Uterus (tissue), 4 donors: Measurements from ENCODE around the gene MCTP1. TPM values are rescaled to one million over a fixed set of nuclear protein-coding genes. Genes with fewer than 3 reads are reported as not detected.

ENCODE experiments used
- DNase-seq, 2 donors: peaks; one replicate each; pipeline ENCODE4 v3.0.0-alpha.2; 2019 to 2020
- H3K27ac ChIP-seq, 2 donors: fragments of 200-600 bp; sonication (generic); 1 replicate in 1 of 2; 2 replicates in 1 of 2; pipeline ENCODE4 v1.5.1; 2016 to 2018
- H3K27me3 ChIP-seq, 2 donors: fragments of 200-600 bp; sonication (generic); one replicate each; pipeline ENCODE4 v1.5.1; 2018 to 2019; ENCODE audit warnings: control low read depth in 1 of 2
- H3K36me3 ChIP-seq, 2 donors: fragments of 200-600 bp; sonication (generic); one replicate each; pipeline ENCODE4 v1.5.1; 2019; ENCODE audit warnings: control low read depth in 1 of 2
- H3K4me1 ChIP-seq, 2 donors: fragments of 200-600 bp; sonication (generic); one replicate each; pipeline ENCODE4 v1.5.1; 2018 to 2019; ENCODE audit warnings: control low read depth in 1 of 2
- H3K4me3 ChIP-seq, 2 donors: fragments of 200-600 bp; sonication (generic); 1 replicate in 1 of 2; 2 replicates in 1 of 2; pipeline ENCODE4 v1.5.1; 2018 to 2019; ENCODE audit warnings: mild to moderate bottlenecking in 1 of 2
- H3K9me3 ChIP-seq, 2 donors: fragments of 200-600 bp; sonication (generic); one replicate each; pipeline ENCODE4 v1.5.1; 2019; ENCODE audit warnings: control low read depth in 1 of 2
- CTCF ChIP-seq, 4 experiments: fragments of 200-600 bp in 2 of 4; fragments of 450-650 bp in 2 of 4; sonication (generic) in 2 of 4; IDR thresholded peaks; one replicate each; pipeline ENCODE4 v1.5.1; 2016 to 2019; ENCODE audit warnings: antibody characterized with exemption in 4 of 4, mild to moderate bottlenecking in 2 of 4, moderate library complexity in 1 of 4
- POLR2A ChIP-seq, 2 donors: fragments of 450-650 bp; IDR thresholded peaks; one replicate each; pipeline ENCODE4 v1.6.1; 2016; ENCODE audit warnings: antibody characterized with exemption in 2 of 2, mild to moderate bottlenecking in 1 of 2, moderate library complexity in 1 of 2
- intact Hi-C: fragments of 100-400 bp; cut with DNase I; formaldehyde crosslinking; loops from one replicate; pipeline ENCODE4 v1.15.1; 2023; ENCODE audit warnings: low total_unique reads
- total RNA-seq, 4 donors: library from RNA; depleted of rRNA in 3 of 4; stranded (reverse); fragments of >200 nt in 3 of 4; gene quantifications; one replicate each; pipeline versions ENCODE4 v1.1.0 to v1.2.4, GENCODE V29; 2014 to 2023
- donor health status: DM: yes; HTN: yes; CAD: no.

MCTP1 gene
- total RNA-seq, 4 donors from 2014 or later, result 25.3 to 114 (median 27.6) TPM

DNA sequence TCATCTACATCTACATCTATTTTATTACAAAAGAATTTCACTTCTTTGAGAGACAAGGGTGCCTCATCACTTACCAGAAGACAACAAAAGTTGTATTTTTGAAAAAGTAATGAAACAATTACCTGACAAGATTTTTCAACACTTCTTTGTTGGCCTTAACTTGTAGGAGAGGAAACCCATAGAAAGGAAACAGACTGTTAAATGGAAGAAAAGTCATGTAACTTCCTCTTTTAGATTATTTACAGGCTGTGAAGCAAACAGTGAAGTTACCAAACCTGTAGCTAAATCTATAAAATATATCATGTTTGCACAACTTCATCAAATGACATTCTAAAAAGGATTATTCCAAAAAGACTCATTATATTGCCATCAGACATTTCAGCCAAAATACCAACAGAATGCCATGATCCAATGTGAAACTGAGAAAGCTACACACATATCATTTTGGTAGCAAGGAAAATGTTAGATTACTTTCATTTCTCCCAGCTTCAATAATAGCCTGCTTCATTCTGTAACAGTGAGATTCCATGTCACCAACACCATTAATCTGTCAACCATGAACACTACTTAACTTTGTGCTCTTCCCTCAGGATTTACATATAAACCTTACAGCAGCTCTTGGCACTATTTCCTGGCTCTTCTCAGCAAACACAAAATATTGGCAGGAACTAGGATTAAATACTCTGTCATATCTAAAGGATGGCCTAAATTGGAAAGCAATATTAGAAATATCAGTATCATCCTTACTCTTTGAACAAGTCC, 122.5 kb downstream of the MCTP1 start:
- Histone ChIP-seq H3K4me3 (no peak overlapping the region), H3K9me3 (no peaks in the 10 kb centered on the region), H3K27me3 (no peaks in the 10 kb centered on the region), H3K27ac (no peak overlapping the region), H3K4me1 (no peaks in the 10 kb centered on the region), H3K36me3 (no peaks in the 10 kb centered on the region)
- intact Hi-C loops, result no loop called here
- TF ChIP-seq CTCF (IDR thresholded peaks at IDR 0.05) (no peak), POLR2A (IDR thresholded peaks at IDR 0.05) (no peak)
- DNase-seq, result no peak

DNA sequence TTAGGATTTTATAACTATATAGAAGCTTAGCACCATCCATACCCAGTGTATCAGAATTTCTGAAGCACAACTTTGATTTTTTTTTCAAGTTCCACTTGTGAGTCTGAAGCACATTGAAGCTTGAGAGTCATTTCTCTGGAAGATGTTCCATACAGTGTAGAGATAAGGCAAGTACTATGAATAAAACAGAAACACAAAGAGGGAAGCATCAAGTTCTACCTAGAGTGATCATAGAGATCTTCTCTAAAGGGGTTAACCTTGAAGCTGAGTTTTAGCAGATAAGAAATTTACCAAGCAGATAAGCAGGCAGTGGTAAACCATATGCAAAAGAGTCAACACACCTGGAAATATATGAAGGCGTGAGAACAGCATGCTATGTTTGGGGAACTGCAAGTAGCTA, 125.3 kb downstream of the MCTP1 start:
- Histone ChIP-seq H3K4me3 (no peak overlapping the region), H3K9me3 (no peaks in the 10 kb centered on the region), H3K4me1 (no peaks in the 10 kb centered on the region), H3K27ac (no peak overlapping the region), H3K27me3 (no peaks in the 10 kb centered on the region), H3K36me3 (no peaks in the 10 kb centered on the region)
- TF ChIP-seq CTCF (IDR thresholded peaks at IDR 0.05), result no peak
- no peak for TF ChIP-seq POLR2A (IDR thresholded peaks at IDR 0.05)
- intact Hi-C loops, result no loop called here
- DNase-seq, result no peak

DNA sequence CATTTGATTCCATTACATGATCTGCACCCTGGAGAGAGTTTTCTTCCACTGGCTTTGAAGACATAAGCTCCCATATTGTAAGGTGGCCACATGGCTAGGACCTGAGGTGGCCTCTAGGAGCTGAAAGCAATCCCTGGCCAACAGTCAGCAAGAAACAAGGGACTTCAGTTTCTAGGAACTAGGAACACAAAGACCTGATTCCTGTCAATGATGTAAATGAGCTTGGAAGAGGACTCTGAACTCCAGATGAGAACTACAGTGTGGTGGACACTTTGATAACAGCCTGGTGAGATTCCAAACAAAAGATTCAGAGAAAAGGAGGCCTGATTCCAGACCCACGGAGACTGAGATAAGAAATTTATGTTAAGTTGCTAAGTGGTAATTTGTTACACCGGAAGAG, 129.0 kb downstream of the MCTP1 start:
- no peak overlapping the region for H3K27ac ChIP-seq
- no peaks in the 10 kb centered on the region for H3K27me3 ChIP-seq
- H3K9me3 ChIP-seq, result no peaks in the 10 kb centered on the region
- DNase-seq, result no peak
- H3K4me1 ChIP-seq, result no peaks in the 10 kb centered on the region
- H3K4me3 ChIP-seq, result no peak overlapping the region
- intact Hi-C loops, result no loop called here
- no peaks in the 10 kb centered on the region for H3K36me3 ChIP-seq
- no peak for TF ChIP-seq CTCF (IDR thresholded peaks at IDR 0.05)
- TF ChIP-seq POLR2A (IDR thresholded peaks at IDR 0.05), result no peak

DNA sequence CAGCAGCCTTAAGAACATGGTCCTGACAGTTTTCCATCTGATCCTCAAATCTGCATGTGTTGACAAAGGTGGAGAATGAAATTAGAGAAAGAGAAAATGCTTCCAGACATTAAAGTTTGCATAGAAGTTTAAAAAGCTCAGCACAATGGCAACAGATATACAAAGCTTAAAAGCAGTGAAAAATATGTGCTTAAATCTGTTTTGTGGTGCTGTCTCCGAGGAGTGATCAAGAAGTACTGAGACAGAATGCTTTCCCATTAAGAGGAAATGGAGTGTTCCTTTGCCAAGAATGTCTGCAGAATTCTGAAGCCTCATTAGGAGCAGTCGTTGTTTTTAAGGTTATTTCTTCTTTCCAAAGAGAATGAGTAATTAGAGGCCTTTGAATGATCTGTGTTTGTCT, 131.4 kb downstream of the MCTP1 start:
- intact Hi-C loops, result no loop called here

More for the DNA sequence above, 131.4 kb downstream of the MCTP1 start:
- Histone ChIP-seq H3K36me3 (no peaks in the 10 kb centered on the region), H3K27me3 (no peaks in the 10 kb centered on the region), H3K9me3 (no peaks in the 10 kb centered on the region), H3K4me3 (no peak overlapping the region), H3K27ac (peak overlapping the region in 1 of 2 donors; percentile 2), H3K4me1 (no peaks in the 10 kb centered on the region)
- TF ChIP-seq CTCF (IDR thresholded peaks at IDR 0.05) (no peak), POLR2A (IDR thresholded peaks at IDR 0.05) (no peak)
- no peak for DNase-seq
